22Rv1 (cell line): ENCODE measurements around the gene CBLN2.

Experiments
- CTCF ChIP-seq: fragments of 450-650 bp; IDR thresholded peaks from 2 replicates; pipeline ENCODE4 v1.5.1; 2017; ENCODE audit warnings: mild to moderate bottlenecking
- ZFX ChIP-seq: fragments of 450-650 bp; IDR thresholded peaks from 2 replicates; pipeline ENCODE4 v1.6.1; 2017; ENCODE audit warnings: antibody characterized with exemption, borderline replicate concordance

- TF ChIP-seq CTCF, result no peak
- no peak for TF ChIP-seq ZFX
These were observed 51.6 kb downstream of the CBLN2 start for GRCh38 chr18:72492497-72492896.
